GM12872 (cell line): ENCODE results near the gene PCSK5.

Source experiments
- TF ChIP-seq, protein P1 (sequence below): IDR thresholded peaks from 3 replicates; pipeline ENCODE4 v1.5.1; 2011; ENCODE audit warnings: low read depth, mild to moderate bottlenecking, low read length, moderate library complexity; ENCODE audit not compliant: insufficient read depth

The PCSK5 gene

DNA sequence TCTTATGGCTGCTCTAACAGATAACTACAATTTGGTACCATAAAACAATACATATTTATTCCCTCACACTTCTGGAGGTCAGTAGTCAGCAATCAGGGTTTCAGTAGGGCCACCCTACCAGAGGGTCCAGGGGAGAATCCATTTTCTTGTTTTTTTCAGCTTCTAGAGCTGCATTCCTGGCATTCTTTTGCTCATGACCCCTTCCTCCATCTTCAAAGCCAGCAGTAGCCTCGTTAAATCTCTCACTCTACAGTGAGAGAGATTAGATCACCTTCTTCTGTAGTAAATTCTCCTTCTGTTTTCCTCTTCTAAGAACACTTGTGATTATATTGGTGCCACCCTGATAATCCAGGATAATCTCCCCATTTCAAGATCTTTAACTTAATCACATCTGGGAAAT is 316.3 kb downstream of the PCSK5 start:
- TF ChIP-seq, protein P1, sequence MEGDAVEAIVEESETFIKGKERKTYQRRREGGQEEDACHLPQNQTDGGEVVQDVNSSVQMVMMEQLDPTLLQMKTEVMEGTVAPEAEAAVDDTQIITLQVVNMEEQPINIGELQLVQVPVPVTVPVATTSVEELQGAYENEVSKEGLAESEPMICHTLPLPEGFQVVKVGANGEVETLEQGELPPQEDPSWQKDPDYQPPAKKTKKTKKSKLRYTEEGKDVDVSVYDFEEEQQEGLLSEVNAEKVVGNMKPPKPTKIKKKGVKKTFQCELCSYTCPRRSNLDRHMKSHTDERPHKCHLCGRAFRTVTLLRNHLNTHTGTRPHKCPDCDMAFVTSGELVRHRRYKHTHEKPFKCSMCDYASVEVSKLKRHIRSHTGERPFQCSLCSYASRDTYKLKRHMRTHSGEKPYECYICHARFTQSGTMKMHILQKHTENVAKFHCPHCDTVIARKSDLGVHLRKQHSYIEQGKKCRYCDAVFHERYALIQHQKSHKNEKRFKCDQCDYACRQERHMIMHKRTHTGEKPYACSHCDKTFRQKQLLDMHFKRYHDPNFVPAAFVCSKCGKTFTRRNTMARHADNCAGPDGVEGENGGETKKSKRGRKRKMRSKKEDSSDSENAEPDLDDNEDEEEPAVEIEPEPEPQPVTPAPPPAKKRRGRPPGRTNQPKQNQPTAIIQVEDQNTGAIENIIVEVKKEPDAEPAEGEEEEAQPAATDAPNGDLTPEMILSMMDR, result no peak

DNA sequence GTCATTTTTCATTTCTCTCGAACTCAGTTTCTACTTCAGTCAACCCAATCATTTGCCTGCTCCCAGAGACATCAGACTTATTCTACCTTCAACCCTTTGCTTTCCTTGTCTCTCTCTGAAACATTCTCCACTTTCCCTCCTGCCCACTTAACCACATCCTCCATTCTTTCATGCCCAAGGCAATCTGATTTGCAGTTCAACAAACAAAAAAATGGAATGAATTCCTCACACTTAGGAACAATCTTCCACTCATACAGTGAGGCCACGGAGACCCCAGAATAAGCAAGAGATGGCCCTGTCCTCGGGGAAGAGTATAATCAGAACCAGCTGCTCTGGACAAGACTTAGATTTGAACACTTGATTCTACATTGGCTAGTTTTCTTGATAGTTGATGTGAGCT is 323.3 kb downstream of the PCSK5 start:
- TF ChIP-seq, protein P1, result no peak

DNA sequence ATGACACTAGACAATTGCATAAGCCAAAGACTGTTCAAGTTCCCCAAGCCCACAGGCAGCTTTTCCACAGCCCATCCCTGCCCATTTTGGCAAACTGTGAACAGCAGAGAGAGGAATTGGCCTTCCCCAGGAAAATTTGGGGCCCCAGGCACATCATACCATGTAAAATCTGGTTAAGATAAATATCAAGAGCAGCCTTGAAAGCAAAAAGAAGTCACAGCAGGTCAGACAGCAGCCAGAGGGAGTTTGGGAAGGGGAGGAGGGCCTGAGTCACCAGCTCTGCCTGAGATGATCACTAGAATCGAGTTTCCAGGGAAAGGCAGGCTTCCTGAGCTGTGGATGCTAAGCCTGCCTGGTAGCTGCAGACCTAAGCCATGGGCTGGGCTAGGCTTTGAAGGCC is 324.6 kb downstream of the PCSK5 start:
- TF ChIP-seq, protein P1, result no peak

DNA sequence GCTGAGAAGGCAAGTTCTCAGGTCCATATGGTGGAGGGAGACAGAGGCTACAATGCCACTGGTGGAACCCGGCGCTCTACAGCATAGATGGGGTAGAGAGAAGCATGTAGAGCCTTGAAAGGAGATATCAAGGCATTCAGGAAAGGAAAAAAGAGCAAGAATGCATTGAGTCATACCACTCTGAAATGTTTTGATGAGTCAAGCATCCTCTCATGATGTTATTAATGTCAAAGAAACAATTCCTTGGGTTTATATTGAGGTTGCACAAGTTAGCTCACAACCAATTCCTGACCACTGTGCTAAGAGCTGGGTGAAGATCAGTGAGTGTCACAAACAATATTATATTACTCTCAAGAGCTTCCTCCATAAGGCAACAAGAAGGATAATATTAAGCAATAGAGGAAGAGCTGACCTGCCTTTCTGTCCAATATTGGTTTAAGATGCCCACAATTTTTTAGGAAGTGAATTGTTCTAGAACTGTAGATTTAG is 325.7 kb downstream of the PCSK5 start:
- TF ChIP-seq, protein P1, result no peak

DNA sequence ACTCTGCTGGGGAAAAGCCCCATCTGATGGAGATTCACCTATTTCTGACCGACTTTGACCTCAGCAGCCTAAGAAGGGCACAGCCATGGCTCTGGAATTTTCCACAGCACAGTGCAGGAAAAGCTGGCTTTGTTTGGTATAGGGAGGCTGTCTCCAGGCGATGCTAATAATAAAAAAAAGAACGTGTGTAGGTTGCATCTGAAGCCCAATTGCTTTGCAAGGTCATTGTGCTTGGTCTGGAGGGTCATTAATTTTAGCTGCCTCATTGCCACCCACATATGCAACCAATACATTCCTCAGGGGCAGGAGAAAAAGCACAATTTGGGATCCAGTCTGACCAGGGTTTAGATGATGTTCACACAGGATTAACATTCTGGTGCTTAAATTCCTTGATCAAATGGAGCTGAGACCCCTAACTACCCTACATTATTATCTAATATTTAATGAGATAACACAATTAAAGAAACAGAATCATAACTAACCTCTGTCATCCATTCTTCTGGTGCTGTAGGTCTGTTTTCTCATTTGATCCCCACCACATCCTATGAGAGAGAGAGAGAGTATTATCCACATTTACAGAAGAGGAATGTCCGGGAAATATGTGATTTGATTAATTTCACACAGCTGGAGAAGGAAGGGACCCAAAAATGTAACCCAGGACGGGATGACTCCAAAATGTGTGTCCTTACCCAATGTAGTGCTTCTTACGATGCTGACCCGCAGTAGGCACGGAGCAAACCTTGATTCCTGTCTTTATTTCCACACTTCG is 327.8 kb downstream of the PCSK5 start:
- TF ChIP-seq, protein P1, result no peak

DNA sequence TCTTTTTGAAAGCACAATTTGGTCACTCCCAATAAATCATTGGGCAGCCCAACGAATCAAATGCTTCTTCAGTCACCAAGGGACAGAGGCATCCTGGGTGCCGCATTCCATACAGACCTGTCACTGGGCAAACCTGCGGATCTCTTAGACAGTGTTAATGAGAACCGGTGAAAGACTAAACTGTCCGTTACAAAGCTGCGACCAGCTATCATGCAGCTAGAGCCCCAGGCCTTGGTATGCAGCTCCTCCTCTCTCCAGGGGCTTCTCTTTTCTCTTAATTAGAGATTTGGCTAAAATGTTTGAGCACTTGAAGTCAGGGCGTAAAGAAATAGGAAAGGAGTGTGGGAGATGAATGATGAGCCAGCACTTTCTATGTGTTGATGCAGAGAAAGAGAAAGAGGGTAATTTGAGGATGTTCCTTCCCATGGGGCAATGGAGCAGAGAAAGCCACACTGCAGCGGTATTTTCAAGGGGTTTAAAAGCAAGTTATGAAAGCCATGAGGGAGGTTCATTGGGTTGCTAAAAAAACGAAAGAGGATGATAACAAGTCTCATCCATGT is 328.5 kb downstream of the PCSK5 start:
- TF ChIP-seq, protein P1, result no peak

DNA sequence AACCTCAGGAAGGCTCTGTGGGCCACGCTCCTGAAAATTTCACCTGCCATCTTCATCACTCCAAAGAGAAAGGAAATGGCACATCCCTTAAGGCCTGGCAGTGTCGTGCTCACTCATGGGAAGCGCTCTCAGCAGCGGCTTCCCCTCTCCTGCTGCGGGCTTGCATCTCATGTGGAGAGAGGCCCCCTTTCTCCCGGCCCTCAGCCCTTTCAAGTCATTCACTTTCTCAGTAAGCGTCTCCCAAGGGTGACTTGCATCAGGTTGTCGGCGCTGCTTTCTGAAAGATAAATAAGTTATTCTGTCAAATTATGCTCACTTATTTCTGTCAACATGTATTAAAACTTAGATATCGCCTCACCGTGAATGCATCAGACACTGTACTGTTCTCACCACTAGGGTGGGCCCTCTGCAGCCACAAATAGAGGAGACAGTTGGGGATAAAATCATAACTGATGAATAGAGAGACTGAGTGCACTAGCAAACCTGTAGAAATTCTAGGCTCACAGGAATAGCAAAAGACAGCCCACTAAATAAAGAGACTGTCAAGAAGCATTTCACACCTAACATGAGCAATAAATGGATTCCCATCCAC is 329.2 kb downstream of the PCSK5 start:
- TF ChIP-seq, protein P1, result 0 out of 3 replicates have a peak, but pooled peaks have one; percentile 6
